Prostate gland (tissue), 2 donors: ENCODE measurements around the gene LIPT2.

ENCODE experiments used
- POLR2A ChIP-seq: fragments of 450-650 bp; IDR thresholded peaks from one replicate; pipeline ENCODE4 v1.6.1; 2016; ENCODE audit warnings: antibody characterized with exemption, mild to moderate bottlenecking
- TF ChIP-seq, protein P1 (sequence below), 4 experiments: fragments of 200-600 bp in 2 of 4; fragments of 450-650 bp in 2 of 4; sonication (generic) in 2 of 4; IDR thresholded peaks; 1 replicate in 3 of 4; 2 replicates in 1 of 4; pipeline ENCODE4 v1.5.1; 2016 to 2019; ENCODE audit warnings: antibody characterized with exemption in 4 of 4, mild to moderate bottlenecking in 2 of 4, moderate library complexity in 2 of 4

DNA sequence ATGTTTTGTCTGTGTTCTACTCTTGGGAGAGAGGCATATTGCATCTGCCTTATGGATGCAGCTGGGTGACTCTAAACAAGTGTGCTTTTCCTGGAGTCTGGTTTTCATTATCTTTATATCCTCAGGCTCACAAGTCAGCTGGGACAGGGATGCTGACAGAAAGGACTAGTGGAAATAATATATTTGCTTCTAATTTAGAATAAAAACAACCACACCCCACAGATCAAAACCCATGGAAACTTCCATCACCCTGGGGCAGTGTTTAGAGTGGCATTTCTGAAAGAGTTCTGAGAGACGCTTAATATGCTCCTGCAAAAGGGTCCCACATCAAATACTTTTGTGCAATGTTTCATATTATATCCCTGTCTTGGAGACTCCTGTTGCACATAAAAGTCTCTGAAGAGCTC lies 47.0 kb downstream of the LIPT2 start:
- TF ChIP-seq, protein P1, sequence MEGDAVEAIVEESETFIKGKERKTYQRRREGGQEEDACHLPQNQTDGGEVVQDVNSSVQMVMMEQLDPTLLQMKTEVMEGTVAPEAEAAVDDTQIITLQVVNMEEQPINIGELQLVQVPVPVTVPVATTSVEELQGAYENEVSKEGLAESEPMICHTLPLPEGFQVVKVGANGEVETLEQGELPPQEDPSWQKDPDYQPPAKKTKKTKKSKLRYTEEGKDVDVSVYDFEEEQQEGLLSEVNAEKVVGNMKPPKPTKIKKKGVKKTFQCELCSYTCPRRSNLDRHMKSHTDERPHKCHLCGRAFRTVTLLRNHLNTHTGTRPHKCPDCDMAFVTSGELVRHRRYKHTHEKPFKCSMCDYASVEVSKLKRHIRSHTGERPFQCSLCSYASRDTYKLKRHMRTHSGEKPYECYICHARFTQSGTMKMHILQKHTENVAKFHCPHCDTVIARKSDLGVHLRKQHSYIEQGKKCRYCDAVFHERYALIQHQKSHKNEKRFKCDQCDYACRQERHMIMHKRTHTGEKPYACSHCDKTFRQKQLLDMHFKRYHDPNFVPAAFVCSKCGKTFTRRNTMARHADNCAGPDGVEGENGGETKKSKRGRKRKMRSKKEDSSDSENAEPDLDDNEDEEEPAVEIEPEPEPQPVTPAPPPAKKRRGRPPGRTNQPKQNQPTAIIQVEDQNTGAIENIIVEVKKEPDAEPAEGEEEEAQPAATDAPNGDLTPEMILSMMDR (IDR thresholded peaks at IDR 0.05), result no peak
- TF ChIP-seq POLR2A, result no peak
